Smooth muscle cell of the brain vasculature (primary cell): Measurements from ENCODE around the gene MED15.

Source experiments
- DNase-seq: peaks from one replicate; pipeline ENCODE4 v3.0.0-alpha.2; 2012; ENCODE audit warnings: low read depth, low spot score

Gene MED15

DNA sequence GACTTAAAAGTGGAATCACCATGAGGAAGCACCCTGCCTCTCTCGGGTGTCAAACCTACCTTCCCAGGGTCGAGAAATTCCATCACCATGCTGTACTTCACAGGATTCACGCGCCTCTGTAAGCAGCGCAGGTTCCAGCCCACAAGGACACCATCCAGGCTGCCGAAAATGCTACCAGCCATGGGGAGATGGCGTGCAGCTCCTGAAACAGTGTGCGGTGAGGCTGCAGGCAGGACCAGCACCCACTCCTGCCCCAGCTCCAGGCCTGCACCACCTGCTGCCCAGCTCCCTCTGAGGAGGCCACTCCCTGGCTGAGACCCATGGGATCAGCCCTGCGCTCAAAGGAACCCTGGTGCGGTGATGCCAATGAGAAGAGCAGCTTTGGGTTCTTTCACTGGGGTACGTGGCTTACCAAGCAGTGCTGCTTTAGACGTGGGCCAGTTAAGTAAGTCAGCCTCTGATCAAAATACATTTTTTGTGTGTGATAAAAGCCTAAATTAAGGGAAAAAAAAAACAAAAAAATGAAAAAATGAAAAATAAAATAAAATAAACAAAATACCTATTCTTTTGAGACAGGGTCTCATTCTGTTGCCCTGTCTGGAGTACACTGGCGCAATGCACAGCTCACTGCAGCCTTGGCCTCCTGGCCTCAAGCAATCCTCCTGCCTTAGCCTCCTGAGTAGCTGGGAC is 115.4 kb downstream of the MED15 start:
- no peak for DNase-seq

DNA sequence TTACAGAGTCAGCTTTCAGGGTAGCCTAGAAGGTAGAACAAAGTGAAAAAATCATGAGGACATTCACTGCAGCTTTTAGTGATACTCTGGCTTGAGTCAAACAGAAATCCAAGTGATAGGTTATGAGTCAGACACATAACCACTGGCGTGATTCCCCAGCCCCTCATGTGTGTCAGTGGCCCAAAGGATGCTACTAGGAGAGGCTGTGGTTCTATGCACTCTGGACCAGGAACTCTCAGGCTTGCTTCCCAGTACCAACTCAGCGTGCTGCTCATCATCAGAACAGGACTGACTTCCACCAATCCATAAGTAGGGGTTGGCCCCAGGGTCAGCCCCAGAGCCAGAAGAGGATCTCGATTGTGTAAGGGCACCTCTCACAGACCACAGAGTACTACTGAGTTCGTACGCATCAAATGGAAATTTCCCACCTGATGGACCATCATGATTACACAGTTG is 116.8 kb downstream of the MED15 start:
- DNase-seq: no peak

DNA sequence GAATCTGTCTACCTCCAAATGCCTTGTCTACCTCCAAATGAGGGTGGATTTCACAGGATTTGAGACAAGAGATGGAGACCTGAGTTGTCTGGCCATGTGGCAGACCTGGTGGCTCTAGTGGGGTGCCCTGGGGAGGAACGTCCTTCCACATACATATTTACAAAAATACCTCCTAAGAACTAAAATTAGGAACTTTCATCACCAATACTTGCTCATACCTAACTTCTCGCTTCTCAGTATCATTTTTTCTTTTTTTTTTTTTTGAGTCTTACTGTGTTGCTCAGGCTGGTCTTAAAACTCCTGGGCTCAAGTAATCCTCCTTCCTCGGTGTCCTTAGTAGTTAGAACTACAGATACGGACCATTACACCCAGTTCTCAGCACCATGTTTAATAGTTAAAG is 117.9 kb downstream of the MED15 start:
- DNase-seq: no peak

DNA sequence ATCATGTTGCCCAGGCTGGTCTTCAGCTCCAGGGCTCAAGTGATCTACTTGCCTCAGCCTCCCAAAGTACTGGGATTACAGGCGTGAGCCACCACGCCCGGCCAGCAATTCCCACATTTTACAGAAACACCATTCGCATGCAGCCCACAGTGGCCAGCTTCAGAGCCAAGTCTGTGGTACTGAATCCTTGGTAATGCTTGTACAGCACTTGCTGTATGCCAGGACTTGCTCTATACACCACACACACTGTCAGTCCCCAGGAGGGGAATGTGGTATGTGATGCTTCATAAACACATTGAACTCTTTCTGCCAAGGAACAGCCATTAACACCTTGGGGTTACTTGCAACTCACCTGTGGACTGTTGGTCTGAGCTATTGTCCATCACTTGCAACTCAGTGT is 119.4 kb downstream of the MED15 start:
- no peak for DNase-seq

DNA sequence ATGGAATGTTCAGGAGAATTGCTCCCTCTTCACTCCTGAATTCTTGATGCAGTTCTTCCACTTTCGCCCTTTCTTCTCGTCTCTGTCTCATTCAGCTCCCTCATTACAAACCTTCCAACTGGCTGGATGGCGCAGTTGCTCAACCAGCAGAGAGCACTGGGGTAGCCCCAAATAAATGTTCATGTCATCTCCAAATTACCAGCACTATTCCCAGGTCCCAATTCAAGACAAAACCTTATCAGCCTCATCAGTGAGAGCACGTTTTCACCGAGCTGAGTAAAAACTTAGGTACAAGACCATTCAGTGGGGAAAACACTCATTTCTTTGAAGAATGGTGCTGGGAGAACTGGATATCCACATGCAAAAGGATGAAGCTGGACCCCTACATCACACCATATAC is 120.0 kb downstream of the MED15 start:
- DNase-seq: no peak

DNA sequence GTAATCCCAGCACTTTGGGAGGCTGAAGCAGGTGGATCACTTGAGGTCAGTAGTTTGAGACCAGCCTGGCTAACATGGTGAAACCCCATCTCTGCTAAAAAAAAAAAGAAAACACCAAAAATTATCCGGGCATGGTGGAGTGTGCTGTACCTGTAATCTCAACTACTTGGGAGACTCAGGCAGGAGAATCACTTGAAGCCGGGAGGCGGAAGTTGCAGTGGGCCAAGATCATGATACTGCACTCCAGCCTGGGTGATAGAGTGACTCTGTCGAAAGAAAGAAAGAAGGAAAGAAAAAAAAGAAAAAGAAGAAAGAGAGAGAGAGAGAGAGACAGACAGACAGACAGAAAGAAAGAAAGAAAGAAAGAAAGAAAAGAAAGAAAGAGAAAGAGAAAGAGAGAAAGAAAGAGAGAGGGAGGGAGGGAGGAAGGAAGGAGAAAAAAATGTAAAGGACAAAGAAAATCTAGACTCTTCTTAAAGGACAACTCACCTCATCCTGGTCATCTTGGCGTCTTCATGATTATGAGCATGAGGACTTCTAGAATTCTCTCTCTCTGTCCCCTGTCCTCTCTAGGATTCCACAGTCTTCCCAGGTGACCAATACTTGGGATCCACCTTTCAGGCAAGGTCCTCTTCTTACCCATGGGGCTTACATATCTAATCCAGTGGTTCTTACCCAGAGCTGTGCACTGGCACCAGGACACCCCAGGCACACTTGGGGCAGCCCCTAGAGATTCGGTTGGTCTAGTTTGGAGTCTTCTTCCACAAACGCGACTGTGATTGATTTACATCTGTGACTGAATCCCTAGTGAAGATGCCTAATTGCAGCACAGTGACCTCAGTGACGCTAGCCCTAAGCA is 120.9 kb downstream of the MED15 start:
- DNase-seq: no peak

DNA sequence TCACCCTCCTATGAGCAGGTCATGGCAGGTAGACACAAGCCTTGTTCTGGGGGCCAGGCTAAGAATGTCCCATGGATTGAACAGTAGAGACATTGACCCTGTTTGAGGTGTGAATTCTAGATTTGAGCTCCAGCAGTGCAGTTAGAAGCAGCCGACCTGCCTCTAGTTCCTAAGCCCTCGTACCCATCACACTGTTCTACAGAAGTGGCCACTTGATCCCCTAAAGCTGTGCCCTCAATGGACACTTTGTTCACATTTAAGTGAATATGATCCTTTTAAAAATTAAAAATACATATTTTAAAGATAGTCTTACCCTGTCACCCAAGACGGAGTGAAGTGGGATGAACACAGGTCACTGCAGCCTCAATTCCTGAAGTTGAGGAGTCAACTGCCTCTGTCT is 122.0 kb downstream of the MED15 start:
- DNase-seq: no peak

DNA sequence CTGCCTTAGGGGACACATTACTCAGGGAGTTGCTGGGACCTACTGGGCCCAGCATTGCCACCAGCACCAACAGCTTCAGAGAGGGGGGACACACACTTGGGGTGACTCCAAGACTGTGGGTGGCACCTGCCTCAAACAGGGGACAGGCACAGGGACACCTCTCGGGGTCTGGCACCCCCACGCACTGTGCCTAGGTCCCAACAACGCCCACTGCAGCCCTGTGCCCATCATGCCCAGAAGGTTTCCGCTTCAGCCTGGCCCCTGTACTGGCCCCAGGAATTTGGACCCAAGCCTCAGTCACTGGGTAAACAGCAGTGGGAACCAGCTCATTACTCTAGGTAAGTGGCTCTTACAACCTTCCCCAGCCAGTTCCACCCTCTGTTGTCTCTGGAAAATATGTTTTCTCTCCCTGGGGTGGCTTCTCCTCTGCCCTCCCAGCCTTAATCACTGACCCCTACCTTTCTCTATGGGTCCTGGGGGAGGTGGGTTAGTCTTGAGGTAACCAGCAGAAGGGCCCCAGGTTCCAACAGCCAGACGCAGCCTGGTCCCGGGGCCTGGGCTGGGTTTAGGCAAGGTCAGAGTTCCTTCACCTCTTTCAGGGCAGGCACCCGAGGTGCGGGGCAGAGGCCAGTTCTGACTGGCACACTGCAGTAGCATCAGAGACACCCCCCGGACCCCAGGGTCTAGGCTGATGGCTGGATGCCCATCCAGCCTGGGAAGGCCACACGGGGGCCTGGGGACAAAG is 123.6 kb downstream of the MED15 start:
- DNase-seq: no peak

DNA sequence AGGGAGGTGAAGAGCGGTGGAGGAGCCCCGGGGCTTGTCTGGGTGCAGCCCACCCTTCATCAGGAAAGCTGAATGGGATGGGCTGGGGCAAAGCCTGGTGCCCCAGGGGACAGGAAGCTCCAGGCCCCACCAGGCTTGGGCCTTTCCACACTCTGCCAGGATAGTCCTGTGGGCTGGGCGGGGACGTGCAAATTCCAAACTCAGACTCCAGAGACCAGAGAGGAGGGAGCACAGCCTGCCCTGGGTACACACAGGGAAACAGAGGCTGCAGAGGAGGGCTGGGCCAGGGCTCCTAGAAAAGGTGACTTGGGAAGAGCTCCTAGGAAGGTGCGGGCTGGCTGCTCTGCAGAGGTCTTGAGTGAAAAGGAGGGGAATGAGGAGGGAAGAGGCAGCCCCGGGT is 124.7 kb downstream of the MED15 start:
- no peak for DNase-seq

DNA sequence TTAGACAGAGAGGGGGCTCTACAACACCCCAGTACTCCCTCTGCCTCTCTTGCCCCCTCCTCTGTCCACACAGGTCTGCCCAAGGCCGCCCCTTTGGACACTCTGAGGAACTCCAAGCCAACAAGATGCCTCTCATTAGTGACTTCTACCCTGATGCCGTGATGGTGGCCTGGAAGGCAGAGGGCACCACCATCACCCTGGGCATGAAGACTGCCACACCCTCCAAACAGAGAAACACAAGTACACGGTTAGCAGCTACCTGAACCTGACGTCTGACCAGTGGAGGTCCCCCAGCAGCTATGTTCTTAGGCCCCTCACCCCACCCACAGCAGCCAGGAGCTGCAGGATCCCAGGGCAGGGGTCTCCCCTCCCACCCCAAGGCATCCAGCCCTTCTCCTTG is 125.1 kb downstream of the MED15 start:
- no peak for DNase-seq

DNA sequence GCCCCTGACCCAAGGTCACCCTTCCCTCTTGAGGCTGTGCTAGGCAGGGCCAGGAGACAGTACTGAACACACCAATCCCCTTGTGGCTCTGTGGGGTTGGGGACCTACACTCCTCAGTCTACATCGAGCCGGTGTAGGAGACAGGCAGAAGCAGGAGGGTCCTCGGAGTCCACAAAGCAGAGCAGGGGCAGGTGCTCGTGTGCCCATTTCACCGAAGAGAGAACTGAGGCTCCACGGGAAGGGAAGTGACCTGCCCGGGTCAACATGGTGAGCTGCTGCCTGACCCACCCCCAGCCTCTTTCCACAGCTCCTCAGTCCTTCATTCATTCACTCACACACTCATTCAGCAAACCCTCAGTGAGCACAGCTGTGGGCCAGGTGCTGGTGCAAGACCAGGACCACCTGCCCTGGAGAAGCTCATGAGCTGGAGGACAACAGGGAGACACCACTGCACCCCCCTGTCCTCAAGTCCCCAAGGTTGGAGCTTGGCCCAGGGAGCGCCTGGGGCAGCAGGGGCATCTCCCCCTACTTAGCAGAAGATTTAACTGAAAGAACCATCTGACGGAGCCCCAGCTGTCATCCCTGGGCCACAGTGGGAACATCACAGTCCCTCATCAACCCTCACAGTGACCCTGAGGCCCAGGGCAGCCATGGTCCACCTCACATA is 127.3 kb downstream of the MED15 start:
- no peak for DNase-seq

DNA sequence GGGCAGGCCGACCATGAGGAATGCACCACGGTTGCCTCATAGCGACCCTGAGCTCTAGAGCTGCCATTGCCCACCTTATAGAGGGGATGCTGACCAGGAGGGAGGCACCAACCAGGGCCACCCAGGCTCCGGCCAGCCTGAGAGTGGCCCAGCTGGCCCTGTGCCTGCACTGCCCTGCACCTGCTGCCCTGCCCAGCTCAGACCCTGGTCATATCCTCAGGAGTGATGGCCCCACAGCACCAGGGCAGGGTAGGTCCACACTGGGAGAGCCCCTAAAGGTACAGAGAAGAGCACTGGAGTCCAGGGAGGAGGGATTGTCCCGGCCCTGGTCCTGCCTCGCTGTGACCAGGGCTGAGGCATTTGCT is 127.8 kb downstream of the MED15 start:
- DNase-seq: no peak

DNA sequence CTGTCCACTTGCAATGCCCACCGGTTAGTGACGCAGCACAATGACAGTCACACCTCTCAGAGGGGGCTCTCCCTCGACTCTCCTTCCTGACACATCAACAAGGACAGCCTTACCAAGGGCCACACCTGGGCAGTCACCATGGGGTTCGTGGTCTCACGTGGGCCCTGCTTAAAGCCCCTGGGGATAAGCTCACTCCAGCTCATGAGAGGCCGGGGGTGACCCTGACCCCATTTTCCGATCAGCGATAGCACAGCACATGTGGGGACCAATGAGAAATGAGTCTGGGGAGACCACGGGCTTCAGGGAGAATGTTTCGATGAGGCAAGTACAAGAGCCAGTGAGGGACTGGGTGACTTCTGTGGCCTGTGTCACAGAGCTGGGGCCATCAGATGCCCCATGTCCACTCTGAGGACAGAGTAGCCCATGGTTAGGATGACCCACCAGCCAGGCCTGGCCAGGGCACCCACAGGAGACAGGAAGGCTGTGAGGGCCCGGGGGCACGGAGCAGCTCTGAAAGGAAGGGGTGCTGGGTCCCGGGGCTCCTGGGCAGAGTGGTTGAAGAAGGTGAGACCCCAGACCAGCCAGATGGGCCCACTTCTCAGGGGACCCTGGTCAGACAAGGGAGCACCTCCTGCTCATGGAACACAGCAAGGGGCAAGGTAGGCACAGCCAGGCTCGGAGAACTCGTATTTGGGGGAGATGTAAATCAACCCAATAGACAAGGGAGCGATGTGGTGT is 128.8 kb downstream of the MED15 start:
- no peak for DNase-seq

DNA sequence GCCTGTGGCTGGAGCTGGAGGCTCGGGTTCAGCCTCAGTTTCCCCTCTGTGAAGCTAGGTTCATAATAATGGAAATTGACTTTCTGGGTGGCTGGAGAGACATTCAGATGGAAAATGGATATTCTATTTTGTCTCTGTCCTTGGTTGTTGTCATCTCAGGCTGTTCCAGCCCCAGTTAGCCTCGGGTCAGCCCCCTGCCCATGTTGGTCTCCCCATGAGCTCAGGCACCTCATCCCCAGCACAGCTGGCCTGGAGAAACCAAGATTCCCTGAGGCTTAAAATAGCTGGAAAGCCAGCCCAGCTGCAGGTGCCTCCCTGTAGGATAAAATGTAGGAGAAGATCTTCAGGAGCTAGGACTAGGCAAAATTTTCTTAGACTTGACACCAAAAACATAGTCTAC is 129.5 kb downstream of the MED15 start:
- DNase-seq: no peak
